H9 (cell line): ENCODE measurements around the gene ITGB6. TPM values are rescaled to one million over a fixed set of nuclear protein-coding genes. Genes with fewer than 3 reads are reported as not detected.

Experiments used
- DNase-seq: peaks from one replicate; pipeline ENCODE4 v3.0.0-alpha.2; 2017
- H2AFZ ChIP-seq: one replicate; pipeline ENCODE4 v1.6.1; 2013; ENCODE audit warnings: mild to moderate bottlenecking, low read length, control low read depth, moderate library complexity
- H2AK5ac ChIP-seq: 2 replicates; pipeline ENCODE4 v1.6.1; 2013; ENCODE audit warnings: low read length, control low read depth, mixed read lengths; ENCODE audit not compliant: insufficient read length
- H2BK120ac ChIP-seq: one replicate; pipeline ENCODE4 v1.6.1; 2013; ENCODE audit warnings: low read depth, mild to moderate bottlenecking, low read length, control low read depth, inconsistent platforms; ENCODE audit not compliant: poor library complexity, severe bottlenecking
- H2BK12ac ChIP-seq: 2 replicates; pipeline ENCODE4 v1.6.1; 2013; ENCODE audit warnings: low read length, control low read depth, mixed read lengths, low read depth; ENCODE audit not compliant: insufficient read length
- H2BK15ac ChIP-seq: 2 replicates; pipeline ENCODE4 v1.6.1; 2013; ENCODE audit warnings: low read depth, low read length, control low read depth
- H2BK20ac ChIP-seq: one replicate; pipeline ENCODE4 v1.6.1; 2013; ENCODE audit warnings: low read depth, mild to moderate bottlenecking, low read length, control low read depth, inconsistent platforms; ENCODE audit not compliant: poor library complexity, severe bottlenecking
- H2BK5ac ChIP-seq: 2 replicates; pipeline ENCODE4 v1.6.1; 2013; ENCODE audit warnings: low read length, control low read depth, mixed read lengths; ENCODE audit not compliant: insufficient read length
- H3K14ac ChIP-seq: 2 replicates; pipeline ENCODE4 v1.6.1; 2013; ENCODE audit warnings: low read length, control low read depth; ENCODE audit not compliant: insufficient read depth
- H3K18ac ChIP-seq: 2 replicates; pipeline ENCODE4 v1.6.1; 2013; ENCODE audit warnings: low read depth, mild to moderate bottlenecking, mixed read lengths, low read length, control low read depth; ENCODE audit not compliant: insufficient read length
- H3K23ac ChIP-seq: 2 replicates; pipeline ENCODE4 v1.6.1; 2013; ENCODE audit warnings: low read length, control low read depth, mixed read lengths, low read depth; ENCODE audit not compliant: insufficient read length
- H3K23me2 ChIP-seq: 2 replicates; pipeline ENCODE4 v1.6.1; 2013; ENCODE audit warnings: low read depth, mild to moderate bottlenecking, mixed read lengths, low read length, control low read depth; ENCODE audit not compliant: insufficient read length, poor library complexity, severe bottlenecking
- H3K27ac ChIP-seq: 2 replicates; pipeline ENCODE4 v1.5.1; 2013; ENCODE audit warnings: low read length, control low read depth, mixed read lengths, low read depth; ENCODE audit not compliant: insufficient read length
- H3K27me3 ChIP-seq: 2 replicates; pipeline ENCODE4 v1.6.1; 2013; ENCODE audit warnings: low read length, control low read depth, inconsistent platforms; ENCODE audit not compliant: insufficient read depth
- H3K4ac ChIP-seq: 2 replicates; pipeline ENCODE4 v1.6.1; 2013; ENCODE audit warnings: low read depth, mild to moderate bottlenecking, control low read depth, inconsistent platforms, low read length, moderate library complexity
- H3K4me1 ChIP-seq: 2 replicates; pipeline ENCODE4 v1.6.1; 2013; ENCODE audit warnings: low read length, control low read depth, inconsistent platforms; ENCODE audit not compliant: insufficient read depth
- H3K4me2 ChIP-seq: 2 replicates; pipeline ENCODE4 v1.6.1; 2013; ENCODE audit warnings: low read length, control low read depth, mixed read lengths; ENCODE audit not compliant: insufficient read length, insufficient read depth
- H3K56ac ChIP-seq: 2 replicates; pipeline ENCODE4 v1.6.1; 2013; ENCODE audit warnings: low read depth, mild to moderate bottlenecking, mixed read lengths, low read length, control low read depth; ENCODE audit not compliant: insufficient read length
- H3K79me1 ChIP-seq: 2 replicates; pipeline ENCODE4 v1.6.1; 2013; ENCODE audit warnings: low read depth, mild to moderate bottlenecking, moderate library complexity, low read length, control low read depth, inconsistent platforms; ENCODE audit not compliant: insufficient read depth, poor library complexity, severe bottlenecking
- H3K79me2 ChIP-seq: 2 replicates; pipeline ENCODE4 v1.6.1; 2013; ENCODE audit warnings: low read length, control low read depth, inconsistent platforms; ENCODE audit not compliant: insufficient read depth
- H3K9ac ChIP-seq: 2 replicates; pipeline ENCODE4 v1.6.1; 2013; ENCODE audit warnings: low read length, control low read depth, mixed read lengths; ENCODE audit not compliant: insufficient read length; ENCODE audit errors: extremely low read depth
- H3K9me3 ChIP-seq: one replicate; pipeline ENCODE4 v1.6.1; 2013; ENCODE audit warnings: low read depth, low read length, inconsistent platforms; ENCODE audit not compliant: control insufficient read depth
- H3T11ph ChIP-seq: one replicate; pipeline ENCODE4 v1.6.1; 2013; ENCODE audit warnings: mild to moderate bottlenecking, low read length, control low read depth, inconsistent platforms
- H4K20me1 ChIP-seq: one replicate; pipeline ENCODE4 v1.6.1; 2013; ENCODE audit not compliant: control insufficient read depth, insufficient read length, insufficient read depth
- H4K5ac ChIP-seq: 2 replicates; pipeline ENCODE4 v1.6.1; 2013; ENCODE audit warnings: low read depth, mild to moderate bottlenecking, mixed read lengths, low read length, control low read depth; ENCODE audit not compliant: insufficient read length
- H4K8ac ChIP-seq: replicated peaks from 2 replicates; pipeline ENCODE4 v1.6.1; 2013; ENCODE audit warnings: low read length, control low read depth, mixed read lengths, low read depth; ENCODE audit not compliant: insufficient read length
- H4K91ac ChIP-seq: 2 replicates; pipeline ENCODE4 v1.6.1; 2013; ENCODE audit warnings: low read depth, mild to moderate bottlenecking, moderate library complexity, mixed read lengths, low read length, control low read depth; ENCODE audit not compliant: insufficient read length
- H3K27ac Mint-ChIP-seq, 3 experiments: 2 replicates in 2 of 3; 3 replicates in 1 of 3; pipeline ENCODE4 v1.8.0; 2020 to 2021; ENCODE audit warnings: mixed read lengths in 3 of 3, mild to moderate bottlenecking in 1 of 3, moderate library complexity in 1 of 3
- H3K27me3 Mint-ChIP-seq: 2 replicates; pipeline ENCODE4 v1.8.0; 2021; ENCODE audit warnings: low read depth, mild to moderate bottlenecking, moderate library complexity, mixed read lengths
- H3K36me3 Mint-ChIP-seq, 3 experiments: 2 replicates in 2 of 3; 3 replicates in 1 of 3; pipeline ENCODE4 v1.8.0; 2020 to 2021; ENCODE audit warnings: low read depth in 3 of 3, mixed read lengths in 3 of 3; ENCODE audit not compliant: insufficient read depth in 1 of 3
- H3K4me1 Mint-ChIP-seq, 2 experiments: 2 replicates each; pipeline ENCODE4 v1.8.0; 2020; ENCODE audit warnings: mixed read lengths in 2 of 2
- H3K4me3 Mint-ChIP-seq, 2 experiments: 2 replicates in 1 of 2; 3 replicates in 1 of 2; pipeline ENCODE4 v1.8.0; 2020 to 2021; ENCODE audit warnings: mild to moderate bottlenecking in 2 of 2, mixed read lengths in 2 of 2, moderate library complexity in 1 of 2
- H3K9me3 Mint-ChIP-seq, 2 experiments: 2 replicates in 1 of 2; 3 replicates in 1 of 2; pipeline ENCODE4 v1.8.0; 2020; ENCODE audit warnings: mild to moderate bottlenecking in 2 of 2, mixed read lengths in 2 of 2, moderate library complexity in 1 of 2
- WGBS: extraction: QIAGEN DNeasy Blood & Tissue Kit; methylation state at CpG from one replicate; pipeline ENCODE4 v1.1.7; 2013; ENCODE audit warnings: missing lambda C conversion rate, low lambda C conversion rate, mixed read lengths; ENCODE audit not compliant: insufficient read length; ENCODE audit errors: extremely low coverage; 5-methylcytosine and 5-hydroxymethylcytosine counted together
- total RNA-seq: library from RNA; stranded (reverse); gene quantifications from 2 replicates; pipeline ENCODE4 v1.2.1, GENCODE V29; 2021
- TF ChIP-seq, protein P1 (sequence below): fragments of 200-600 bp; sonication (generic); conservative IDR thresholded peaks from 3 replicates; pipeline ENCODE4 v1.8.0; 2021; ENCODE audit warnings: antibody characterized with exemption, mild to moderate bottlenecking

ITGB6 gene
- total RNA-seq, 1 experiment from 2014 or later = not detected

DNA sequence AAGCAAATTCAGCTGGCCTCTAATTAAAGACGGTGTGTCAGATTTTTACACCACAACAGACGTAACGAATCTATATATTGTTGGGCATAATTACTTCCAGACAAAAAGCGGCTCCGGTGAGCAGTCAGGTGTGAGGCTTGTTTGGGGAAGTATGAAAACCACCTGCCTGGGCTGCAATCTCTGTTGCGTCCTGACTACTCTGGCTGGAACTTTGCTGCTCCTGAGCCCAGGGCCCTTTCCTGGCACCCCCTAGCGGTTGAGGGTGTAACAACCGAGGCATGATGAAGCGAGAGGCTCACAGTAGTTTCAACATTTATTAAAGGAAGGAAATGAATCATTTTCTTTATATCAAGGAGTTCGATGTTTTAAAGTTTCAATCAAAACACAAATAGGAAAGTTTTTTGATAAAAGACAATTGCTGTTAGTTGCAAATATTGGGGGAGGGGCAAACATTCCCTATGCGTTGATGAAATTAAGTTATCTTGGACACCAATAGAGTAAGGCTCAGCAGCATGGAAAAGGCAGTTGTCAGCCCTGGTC is 10.6 kb upstream of the ITGB6 start:
- no CpG with 5 or more reads among the region's 11 CpGs for WGBS
- Histone ChIP-seq H2BK120ac (no peak overlapping the region), H2BK12ac (no peak overlapping the region), H3K4me2 (no peak overlapping the region), H3K9me3 (no peaks in the 10 kb centered on the region), H3K79me1 (no peaks in the 10 kb centered on the region), H2BK15ac (no peak overlapping the region), H2BK20ac (no peak overlapping the region), H3K56ac (no peak overlapping the region), H4K8ac (no peak overlapping the region), H3K4ac (no peak overlapping the region), H3K4me1 (no peaks in the 10 kb centered on the region), H2AFZ (no peak overlapping the region), H3K18ac (no peak overlapping the region), H4K91ac (no peak overlapping the region), H3K23me2 (no peaks in the 10 kb centered on the region), H4K20me1 (no peaks in the 10 kb centered on the region), H3K14ac (no peak overlapping the region), H3K23ac (no peak overlapping the region), H3K27me3 (no peaks in the 10 kb centered on the region), H3K9ac (no peak overlapping the region), H2AK5ac (no peak overlapping the region), H4K5ac (no peak overlapping the region), H2BK5ac (no peak overlapping the region), H3K79me2 (no peaks in the 10 kb centered on the region), H3K27ac (no peak overlapping the region), H3T11ph (no peak overlapping the region)
- no peak overlapping the region for H3K27ac Mint-ChIP-seq
- TF ChIP-seq, protein P1, sequence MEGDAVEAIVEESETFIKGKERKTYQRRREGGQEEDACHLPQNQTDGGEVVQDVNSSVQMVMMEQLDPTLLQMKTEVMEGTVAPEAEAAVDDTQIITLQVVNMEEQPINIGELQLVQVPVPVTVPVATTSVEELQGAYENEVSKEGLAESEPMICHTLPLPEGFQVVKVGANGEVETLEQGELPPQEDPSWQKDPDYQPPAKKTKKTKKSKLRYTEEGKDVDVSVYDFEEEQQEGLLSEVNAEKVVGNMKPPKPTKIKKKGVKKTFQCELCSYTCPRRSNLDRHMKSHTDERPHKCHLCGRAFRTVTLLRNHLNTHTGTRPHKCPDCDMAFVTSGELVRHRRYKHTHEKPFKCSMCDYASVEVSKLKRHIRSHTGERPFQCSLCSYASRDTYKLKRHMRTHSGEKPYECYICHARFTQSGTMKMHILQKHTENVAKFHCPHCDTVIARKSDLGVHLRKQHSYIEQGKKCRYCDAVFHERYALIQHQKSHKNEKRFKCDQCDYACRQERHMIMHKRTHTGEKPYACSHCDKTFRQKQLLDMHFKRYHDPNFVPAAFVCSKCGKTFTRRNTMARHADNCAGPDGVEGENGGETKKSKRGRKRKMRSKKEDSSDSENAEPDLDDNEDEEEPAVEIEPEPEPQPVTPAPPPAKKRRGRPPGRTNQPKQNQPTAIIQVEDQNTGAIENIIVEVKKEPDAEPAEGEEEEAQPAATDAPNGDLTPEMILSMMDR = peak; percentile 96
- peaks cover 0 to 12% (median 0%) of the 10 kb centered on the region in 3 experiments; a peak in 3 of 7 replicates for H3K36me3 Mint-ChIP-seq
- H3K4me3 Mint-ChIP-seq = no peak overlapping the region
- peak; percentile 81 for DNase-seq
- H3K9me3 Mint-ChIP-seq = peaks cover 0 to 11% of the 10 kb centered on the region in 2 experiments; a peak in 2 of 5 replicates
- peaks cover 4 to 10% of the 10 kb centered on the region in 2 experiments; a peak in 3 of 4 replicates for H3K4me1 Mint-ChIP-seq
- H3K27me3 Mint-ChIP-seq = no peaks in the 10 kb centered on the region
